GM23338 (cell line): ENCODE data around the gene GOLGA6A.

ENCODE experiments used
- CREB1 ChIP-seq: fragments of 250-450 bp; sonication (Bioruptor Pico); IDR thresholded peaks from 2 replicates; pipeline ENCODE4 v1.5.0; 2020; ENCODE audit warnings: low read depth, mild to moderate bottlenecking, moderate library complexity
- EZH2 ChIP-seq: fragments of 200-600 bp; sonication (generic); IDR thresholded peaks from one replicate; pipeline ENCODE4 v1.8.0; 2017; ENCODE audit warnings: antibody characterized with exemption, mild to moderate bottlenecking, low read depth; ENCODE audit not compliant: unreplicated experiment
- TF ChIP-seq, protein P1 (sequence below), 2 experiments: fragments of 200-600 bp in 1 of 2; sonication (generic) in 1 of 2; conservative IDR thresholded peaks; 2 replicates each; pipeline versions ENCODE4 v1.5.1 to v1.6.1; 2016 to 2017; ENCODE audit warnings: antibody characterized with exemption in 2 of 2, low read depth in 2 of 2, mild to moderate bottlenecking in 2 of 2, moderate library complexity in 1 of 2

DNA sequence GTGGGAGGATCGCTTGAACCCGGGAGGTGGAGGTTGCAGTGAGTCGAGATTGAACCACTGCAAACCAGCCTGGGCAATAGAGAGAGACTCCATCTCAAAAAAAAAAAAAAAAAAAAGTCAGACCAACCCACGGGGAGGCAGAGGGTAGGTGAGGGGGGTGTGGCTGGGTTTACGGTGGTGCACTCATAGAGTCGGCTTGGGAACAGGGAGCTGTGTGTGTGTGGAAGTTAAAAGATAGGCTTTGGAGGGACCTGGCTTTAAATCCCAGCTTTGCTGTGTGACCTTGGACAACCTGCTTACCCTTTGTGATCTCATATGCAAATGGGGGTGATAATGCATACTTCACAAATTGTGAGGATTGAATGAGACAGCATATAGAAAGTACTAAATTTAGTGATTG lies 38.1 kb upstream of the GOLGA6A start:
- TF ChIP-seq, protein P1, sequence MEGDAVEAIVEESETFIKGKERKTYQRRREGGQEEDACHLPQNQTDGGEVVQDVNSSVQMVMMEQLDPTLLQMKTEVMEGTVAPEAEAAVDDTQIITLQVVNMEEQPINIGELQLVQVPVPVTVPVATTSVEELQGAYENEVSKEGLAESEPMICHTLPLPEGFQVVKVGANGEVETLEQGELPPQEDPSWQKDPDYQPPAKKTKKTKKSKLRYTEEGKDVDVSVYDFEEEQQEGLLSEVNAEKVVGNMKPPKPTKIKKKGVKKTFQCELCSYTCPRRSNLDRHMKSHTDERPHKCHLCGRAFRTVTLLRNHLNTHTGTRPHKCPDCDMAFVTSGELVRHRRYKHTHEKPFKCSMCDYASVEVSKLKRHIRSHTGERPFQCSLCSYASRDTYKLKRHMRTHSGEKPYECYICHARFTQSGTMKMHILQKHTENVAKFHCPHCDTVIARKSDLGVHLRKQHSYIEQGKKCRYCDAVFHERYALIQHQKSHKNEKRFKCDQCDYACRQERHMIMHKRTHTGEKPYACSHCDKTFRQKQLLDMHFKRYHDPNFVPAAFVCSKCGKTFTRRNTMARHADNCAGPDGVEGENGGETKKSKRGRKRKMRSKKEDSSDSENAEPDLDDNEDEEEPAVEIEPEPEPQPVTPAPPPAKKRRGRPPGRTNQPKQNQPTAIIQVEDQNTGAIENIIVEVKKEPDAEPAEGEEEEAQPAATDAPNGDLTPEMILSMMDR (conservative IDR thresholded peaks at IDR 0.05; ENCODE audit: low read depth in 2 of 2) = no peak
- no peak for TF ChIP-seq CREB1 (CRISPR knock-in tag)
- TF ChIP-seq EZH2 = no peak
